ENCODE measurements around the gene DAZAP1. TPM values are rescaled to one million over a fixed set of nuclear protein-coding genes. Genes with fewer than 3 reads are reported as not detected.

Gene DAZAP1
- total RNA-seq, 4 donors from 2014 or later, result 1.2 to 102 (median 23.8) TPM

DNA sequence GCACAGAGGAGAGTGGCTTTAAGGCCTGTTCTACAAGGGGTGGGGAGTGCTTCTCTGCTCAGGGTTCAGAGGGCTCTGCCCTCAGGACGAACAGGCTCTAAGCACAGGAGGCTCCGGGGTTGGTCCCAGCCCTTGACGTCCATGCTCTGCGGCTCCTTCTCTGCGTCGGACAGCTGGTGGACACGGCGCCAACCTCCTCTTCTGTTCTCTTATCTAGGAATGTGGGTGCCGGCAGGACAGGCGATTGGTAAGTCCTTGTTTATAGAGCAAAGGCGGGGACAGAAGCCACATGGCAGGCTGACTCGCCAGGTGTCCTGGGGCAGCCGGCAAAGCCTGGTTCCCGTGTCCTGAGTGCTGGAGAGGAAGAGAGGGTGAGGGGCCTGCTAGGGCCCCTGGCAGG lies 22.4 kb downstream of the DAZAP1 start:
- Histone ChIP-seq H3K4me3 (no peak overlapping the region), H3K36me3 (no peaks in the 10 kb centered on the region), H3K27me3 (no peaks in the 10 kb centered on the region), H3K4me1 (no peaks in the 10 kb centered on the region), H3K9me3 (no peaks in the 10 kb centered on the region), H3K27ac (no peak overlapping the region)
- peak in 1 of 2 donors; percentile 13 for DNase-seq
- intact Hi-C loops (cut with DNase I; ENCODE audit: low total_unique reads), result no loop called here
- TF ChIP-seq, protein P1, sequence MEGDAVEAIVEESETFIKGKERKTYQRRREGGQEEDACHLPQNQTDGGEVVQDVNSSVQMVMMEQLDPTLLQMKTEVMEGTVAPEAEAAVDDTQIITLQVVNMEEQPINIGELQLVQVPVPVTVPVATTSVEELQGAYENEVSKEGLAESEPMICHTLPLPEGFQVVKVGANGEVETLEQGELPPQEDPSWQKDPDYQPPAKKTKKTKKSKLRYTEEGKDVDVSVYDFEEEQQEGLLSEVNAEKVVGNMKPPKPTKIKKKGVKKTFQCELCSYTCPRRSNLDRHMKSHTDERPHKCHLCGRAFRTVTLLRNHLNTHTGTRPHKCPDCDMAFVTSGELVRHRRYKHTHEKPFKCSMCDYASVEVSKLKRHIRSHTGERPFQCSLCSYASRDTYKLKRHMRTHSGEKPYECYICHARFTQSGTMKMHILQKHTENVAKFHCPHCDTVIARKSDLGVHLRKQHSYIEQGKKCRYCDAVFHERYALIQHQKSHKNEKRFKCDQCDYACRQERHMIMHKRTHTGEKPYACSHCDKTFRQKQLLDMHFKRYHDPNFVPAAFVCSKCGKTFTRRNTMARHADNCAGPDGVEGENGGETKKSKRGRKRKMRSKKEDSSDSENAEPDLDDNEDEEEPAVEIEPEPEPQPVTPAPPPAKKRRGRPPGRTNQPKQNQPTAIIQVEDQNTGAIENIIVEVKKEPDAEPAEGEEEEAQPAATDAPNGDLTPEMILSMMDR (IDR thresholded peaks at IDR 0.05), result no peak
- no peak for TF ChIP-seq POLR2A (IDR thresholded peaks at IDR 0.05)

DNA sequence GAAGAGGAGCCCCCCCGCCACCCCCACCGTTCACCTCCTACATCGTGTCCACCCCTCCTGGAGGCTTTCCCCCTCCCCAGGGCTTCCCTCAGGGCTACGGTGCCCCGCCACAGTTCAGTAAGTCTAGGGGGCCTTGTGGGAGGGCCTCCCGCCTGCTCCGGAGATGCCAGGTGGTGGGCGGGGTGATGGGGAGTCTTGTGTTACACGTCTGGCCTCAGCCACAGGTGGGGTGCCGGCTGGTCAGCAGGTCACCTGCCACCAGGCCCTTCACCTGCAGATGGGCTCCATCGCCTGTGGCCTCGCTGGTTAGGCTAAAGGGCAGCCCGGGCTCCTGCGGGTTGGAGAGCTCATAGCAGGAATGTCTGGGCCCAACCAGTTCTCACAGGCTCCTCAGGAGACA lies 22.9 kb downstream of the DAZAP1 start:
- H3K4me3 ChIP-seq, result no peak overlapping the region
- H3K27ac ChIP-seq, result no peak overlapping the region
- H3K36me3 ChIP-seq, result no peaks in the 10 kb centered on the region
- intact Hi-C loops (cut with DNase I; ENCODE audit: low total_unique reads), result no loop called here
- no peaks in the 10 kb centered on the region for H3K9me3 ChIP-seq
- H3K27me3 ChIP-seq, result no peaks in the 10 kb centered on the region
- no peak for DNase-seq
- H3K4me1 ChIP-seq, result no peaks in the 10 kb centered on the region
- TF ChIP-seq, protein P1 (IDR thresholded peaks at IDR 0.05), result no peak
- TF ChIP-seq POLR2A (IDR thresholded peaks at IDR 0.05), result no peak

GRCh38 chr19:1431759-1432506 lies 24.5 kb downstream of the DAZAP1 start:
- no peak for DNase-seq
- H3K27me3 ChIP-seq, result no peaks in the 10 kb centered on the region
- H3K4me1 ChIP-seq, result no peaks in the 10 kb centered on the region
- H3K36me3 ChIP-seq, result no peaks in the 10 kb centered on the region
- TF ChIP-seq, protein P1 (IDR thresholded peaks at IDR 0.05), result no peak
- no peak for TF ChIP-seq POLR2A (IDR thresholded peaks at IDR 0.05)
- no peak overlapping the region for H3K4me3 ChIP-seq
- H3K9me3 ChIP-seq, result no peaks in the 10 kb centered on the region
- H3K27ac ChIP-seq, result no peak overlapping the region
- intact Hi-C loops (cut with DNase I; ENCODE audit: low total_unique reads), result no loop called here

GRCh38 chr19:1432507-1432887 lies 25.1 kb downstream of the DAZAP1 start:
- Histone ChIP-seq H3K27me3 (no peaks in the 10 kb centered on the region), H3K27ac (no peak overlapping the region), H3K36me3 (no peaks in the 10 kb centered on the region), H3K4me3 (no peak overlapping the region), H3K9me3 (no peaks in the 10 kb centered on the region), H3K4me1 (no peaks in the 10 kb centered on the region)
- TF ChIP-seq, protein P1 (IDR thresholded peaks at IDR 0.05), result no peak
- DNase-seq, result no peak
- intact Hi-C loops (cut with DNase I; ENCODE audit: low total_unique reads), result no loop called here

- no peaks in the 10 kb centered on the region for H3K4me1 ChIP-seq
- no peak overlapping the region for H3K27ac ChIP-seq
- no peaks in the 10 kb centered on the region for H3K9me3 ChIP-seq
- TF ChIP-seq POLR2A (IDR thresholded peaks at IDR 0.05), result no peak
- TF ChIP-seq, protein P1 (IDR thresholded peaks at IDR 0.05), result no peak
- H3K4me3 ChIP-seq, result no peak overlapping the region
- no peaks in the 10 kb centered on the region for H3K36me3 ChIP-seq
- intact Hi-C loops (cut with DNase I; ENCODE audit: low total_unique reads), result no loop called here
- H3K27me3 ChIP-seq, result no peaks in the 10 kb centered on the region
- DNase-seq, result no peak
Measured at GRCh38 chr19:1433119-1434039, 26.0 kb downstream of the DAZAP1 start.
